Erythroblast (primary cell): ENCODE results near the gene RNPS1.

Source experiments
- GATA1 ChIP-seq: IDR thresholded peaks from 2 replicates; pipeline ENCODE4 v1.6.1; 2011; ENCODE audit warnings: low read depth, mild to moderate bottlenecking, control low read depth, low read length, moderate library complexity
- POLR2A ChIP-seq: IDR thresholded peaks from 2 replicates; pipeline ENCODE4 v1.6.1; 2011; ENCODE audit warnings: mild to moderate bottlenecking, low read length

DNA sequence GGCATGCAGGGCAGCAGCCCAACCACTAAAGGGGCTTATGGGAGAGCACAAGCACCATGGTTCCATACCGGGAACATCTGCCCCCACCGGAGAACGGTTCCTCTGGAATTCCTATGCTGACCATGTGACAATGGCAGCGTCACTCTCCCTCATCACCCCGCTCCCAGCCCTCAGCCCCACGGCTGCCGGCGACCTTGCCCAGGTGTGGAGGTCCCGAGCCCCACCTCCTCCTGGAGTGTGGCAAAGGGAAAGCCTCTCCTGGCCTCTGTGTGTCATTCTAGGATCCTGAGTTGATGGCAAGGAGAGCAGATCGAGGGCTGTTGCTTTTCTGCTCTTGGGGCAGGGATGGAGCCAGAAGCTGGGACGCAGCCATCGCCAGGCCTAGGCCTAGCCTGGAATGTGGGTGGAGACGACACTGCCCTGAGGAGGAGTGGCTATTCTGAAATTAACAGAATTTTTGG lies 17.8 kb upstream of the RNPS1 start:
- no peak for TF ChIP-seq POLR2A
- TF ChIP-seq GATA1, result no peak
